Spleen (tissue), 11 donors: ENCODE measurements around the gene EXD3. TPM values are rescaled to one million over a fixed set of nuclear protein-coding genes. Genes with fewer than 3 reads are reported as not detected.
"Not testable (repeated sequence)": the region's sequence is repeated elsewhere in the genome, so short reads cannot be mapped to it uniquely, and the experiment has no call there.

Experiments used
- DNase-seq: peaks from one replicate; pipeline ENCODE4 v3.0.0-alpha.2; 2020
- H3K27ac ChIP-seq, 8 donors: fragments of 200-600 bp; sonication (generic) in 7 of 8; 1 replicate in 4 of 8; 2 replicates in 4 of 8; pipeline versions ENCODE4 v1.5.0 to v1.8.0; 2016 to 2021; ENCODE audit warnings: inconsistent platforms in 4 of 8, mild to moderate bottlenecking in 4 of 8, moderate library complexity in 1 of 8
- H3K27me3 ChIP-seq, 7 donors: fragments of 200-600 bp; sonication (generic) in 6 of 7; replicated peaks in 1 of 7; 1 replicate in 4 of 7; 2 replicates in 3 of 7; pipeline versions ENCODE4 v1.5.0 to v1.8.0; 2016 to 2021; ENCODE audit warnings: inconsistent platforms in 3 of 7, mild to moderate bottlenecking in 1 of 7
- H3K36me3 ChIP-seq, 6 donors: fragments of 200-600 bp; sonication (generic) in 5 of 6; 1 replicate in 4 of 6; 2 replicates in 2 of 6; pipeline versions ENCODE4 v1.5.0 to v1.8.0; 2016 to 2021; ENCODE audit warnings: inconsistent platforms in 2 of 6
- H3K4me1 ChIP-seq, 6 donors: fragments of 200-600 bp; sonication (generic) in 5 of 6; 1 replicate in 3 of 6; 2 replicates in 3 of 6; pipeline versions ENCODE4 v1.5.0 to v1.8.0; 2016 to 2021; ENCODE audit warnings: inconsistent platforms in 3 of 6
- H3K4me3 ChIP-seq, 8 donors: fragments of 200-600 bp; sonication (generic) in 7 of 8; 1 replicate in 4 of 8; 2 replicates in 4 of 8; pipeline versions ENCODE4 v1.5.0 to v1.8.0; 2016 to 2021; ENCODE audit warnings: inconsistent platforms in 4 of 8, mild to moderate bottlenecking in 4 of 8, moderate library complexity in 2 of 8
- H3K9me3 ChIP-seq, 8 donors: fragments of 200-600 bp; sonication (generic) in 7 of 8; 1 replicate in 4 of 8; 2 replicates in 4 of 8; pipeline versions ENCODE4 v1.5.0 to v1.8.0; 2016 to 2021; ENCODE audit warnings: inconsistent platforms in 4 of 8
- CTCF ChIP-seq, 11 experiments: fragments of 200-600 bp in 7 of 11; fragments of 450-650 bp in 4 of 11; sonication (generic) in 4 of 11; IDR thresholded peaks in 8 of 11; conservative IDR thresholded peaks in 3 of 11; 1 replicate in 7 of 11; 2 replicates in 4 of 11; pipeline versions ENCODE4 v1.4.0 to v1.8.0; 2016 to 2021; ENCODE audit warnings: antibody characterized with exemption in 11 of 11, inconsistent platforms in 4 of 11, mild to moderate bottlenecking in 1 of 11
- POLR2A ChIP-seq, 3 donors: fragments of 450-650 bp; IDR thresholded peaks; one replicate each; pipeline ENCODE4 v1.5.1; 2017; ENCODE audit warnings: antibody characterized with exemption in 3 of 3, mild to moderate bottlenecking in 1 of 3
- POLR2AphosphoS5 ChIP-seq, 3 donors: sonication (generic); formaldehyde crosslinking; IDR thresholded peaks; one replicate each; pipeline ENCODE4 v1.5.1; 2017; ENCODE audit warnings: antibody characterized with exemption in 3 of 3
- WGBS, 5 donors: extraction: QIAGEN DNeasy Blood & Tissue Kit in 3 of 5; methylation state at CpG; one replicate each; pipeline versions ENCODE4 v1.1.5 to v1.1.7; 2013 to 2018; 5-methylcytosine and 5-hydroxymethylcytosine counted together
- intact Hi-C: fragments of 100-400 bp; cut with DNase I; formaldehyde crosslinking; loops from one replicate; pipeline ENCODE4 v1.15.0; 2023; ENCODE audit warnings: low total_unique reads
- polyA plus RNA-seq, 3 donors: library from polyadenylated mRNA; stranded (reverse); fragments of 200-250 nt; gene quantifications; one replicate each; pipeline ENCODE4 v1.2.1, GENCODE V29; 2013
- total RNA-seq, 7 donors: library from RNA; depleted of rRNA in 3 of 7; stranded (reverse); fragments of >200 nt in 3 of 7; fragmentation: NEBNext Ultra II Directional in 4 of 7; extraction: Animal tissue kit (Norgen Biotek cat#: 25700) in 4 of 7; gene quantifications; one replicate each; pipeline versions ENCODE4 v1.1.0 to v1.2.1, GENCODE V29; 2016 to 2021
- donor health status: healthy with polysubstance abuse.
- donor health status: DM: no; HTN: no; CAD: no; lungs with moderate emphysema.
- donor health status: DM: no; HTN: no; CAD: no.
- donor health status: Bipolar disorder and iron deficiency.
- donor health status: healthy.
- donor health status: DM: no; HTN: no; CAD: no.
- donor health status: DM: yes; HTN: yes; CAD: no.

Gene EXD3
- total and polyA plus RNA-seq, 10 donors = 14.5 to 62.3 (median 36.3) TPM

GRCh38 chr9:137331929-137332328 is 91.0 kb downstream of the EXD3 start:
- peaks cover 3 to 20% (median 12%) of the 10 kb centered on the region in 8 donors for H3K9me3 ChIP-seq
- no peak for TF ChIP-seq POLR2AphosphoS5 (IDR thresholded peaks at IDR 0.05)
- no peak for TF ChIP-seq POLR2A (IDR thresholded peaks at IDR 0.05)
- no peak for TF ChIP-seq CTCF (IDR thresholded peaks at IDR 0.05 in 8 of 11, conservative IDR thresholded peaks at IDR 0.05 in 3 of 11)

GRCh38 chr9:137330689-137331088 is 92.3 kb downstream of the EXD3 start:
- 78 to 89% (median 81%) methylated on average over 6 of the region's 6 CpGs for WGBS, 5 donors

More at GRCh38 chr9:137331929-137332328, 91.0 kb downstream of the EXD3 start:
- Histone ChIP-seq H3K27me3 (peaks cover 0 to 11% (median 0%) of the 10 kb centered on the region in 7 donors), H3K4me3 (no peak overlapping the region), H3K4me1 (peaks cover 0 to 5% (median 0%) of the 10 kb centered on the region in 6 donors), H3K27ac (no peak overlapping the region), H3K36me3 (no peaks in the 10 kb centered on the region)
- WGBS, 5 donors = 94 to 97% (median 95%) methylated on average over 9 of the region's 9 CpGs
- DNase-seq = no peak
- intact Hi-C loops = no loop called here

GRCh38 chr9:137329590-137329989 is 93.4 kb downstream of the EXD3 start:
- DNase-seq, H3K4me3 ChIP-seq, H3K36me3 ChIP-seq, intact Hi-C loops, H3K27ac ChIP-seq, H3K9me3 ChIP-seq: not testable (repeated sequence)
- WGBS, 5 donors = 52 to 73% (median 67%) methylated on average over 10 to 24 of the region's 26 CpGs
- H3K27me3 ChIP-seq = peaks cover 0 to 21% (median 0%) of the 10 kb centered on the region in 7 donors
- peaks cover 0 to 18% (median 6%) of the 10 kb centered on the region in 6 donors for H3K4me1 ChIP-seq

More at GRCh38 chr9:137330689-137331088, 92.3 kb downstream of the EXD3 start:
- Histone ChIP-seq H3K4me3 (no peak overlapping the region), H3K9me3 (peaks cover 0 to 8% (median 1%) of the 10 kb centered on the region in 8 donors), H3K4me1 (peaks cover 0 to 17% (median 6%) of the 10 kb centered on the region in 6 donors), H3K27ac (no peak overlapping the region), H3K36me3 (no peaks in the 10 kb centered on the region), H3K27me3 (peaks cover 0 to 18% (median 0%) of the 10 kb centered on the region in 7 donors)
- no peak for TF ChIP-seq CTCF (IDR thresholded peaks at IDR 0.05 in 8 of 11, conservative IDR thresholded peaks at IDR 0.05 in 3 of 11)
- TF ChIP-seq POLR2A (IDR thresholded peaks at IDR 0.05) = no peak
- TF ChIP-seq POLR2AphosphoS5 (IDR thresholded peaks at IDR 0.05) = no peak
- DNase-seq = no peak
- intact Hi-C loops = no loop called here

- intact Hi-C loops = not testable (repeated sequence)
Measured at GRCh38 chr9:137327641-137328550, 95.1 kb downstream of the EXD3 start.

More at GRCh38 chr9:137327641-137328550, 95.1 kb downstream of the EXD3 start:
- H3K27ac ChIP-seq, H3K36me3 ChIP-seq, H3K9me3 ChIP-seq, H3K4me3 ChIP-seq, DNase-seq: not testable (repeated sequence)
- Histone ChIP-seq H3K4me1 (peaks cover 0 to 18% (median 6%) of the 10 kb centered on the region in 6 donors), H3K27me3 (peaks cover 0 to 21% (median 0%) of the 10 kb centered on the region in 7 donors)
- 62 to 81% (median 75%) methylated on average over 8 of the region's 8 CpGs for WGBS, 5 donors
